Measurements from ENCODE around the gene GMPR.

- no peak for TF ChIP-seq SMAD1 (IDR thresholded peaks at IDR 0.05; ENCODE audit: low read depth, partially characterized antibody)
- no peak for TF ChIP-seq GABPA (IDR thresholded peaks at IDR 0.05; ENCODE audit: low read depth)
- no peak for TF ChIP-seq ELK1 (IDR thresholded peaks at IDR 0.05; ENCODE audit: low read depth, low read length)
- TF ChIP-seq NFYB (IDR thresholded peaks at IDR 0.05; ENCODE audit: insufficient read depth, low read depth, low read length) = no peak
- TF ChIP-seq CTCF (IDR thresholded peaks at IDR 0.05 in 2 of 3, conservative IDR thresholded peaks at IDR 0.05 in 1 of 3; ENCODE audit: control insufficient read depth in 2 of 3, extremely low read depth in 1 of 3, insufficient read depth in 1 of 3, low read depth in 3 of 3, low read length in 3 of 3) = no peak
These were observed 89.5 kb downstream of the GMPR start for GRCh38 chr6:16327777-16328325.
